Osteocyte (in vitro differentiated cells): ENCODE results near the gene GSG1L. TPM values are rescaled to one million over a fixed set of nuclear protein-coding genes. Genes with fewer than 3 reads are reported as not detected.

Source experiments
- DNase-seq: peaks from one replicate; pipeline ENCODE4 v3.0.0; 2021; ENCODE audit warnings: mixed read lengths; ENCODE audit not compliant: unreplicated experiment; ENCODE audit errors: extremely low spot score
- H3K27ac Mint-ChIP-seq: one replicate; pipeline ENCODE4 v1.8.0; 2021; ENCODE audit warnings: mild to moderate bottlenecking, mixed read lengths; ENCODE audit not compliant: unreplicated experiment
- H3K27me3 Mint-ChIP-seq: one replicate; pipeline ENCODE4 v1.8.0; 2021; ENCODE audit warnings: mixed read lengths; ENCODE audit not compliant: unreplicated experiment
- H3K36me3 Mint-ChIP-seq: one replicate; pipeline ENCODE4 v1.8.0; 2021; ENCODE audit warnings: mixed read lengths; ENCODE audit not compliant: unreplicated experiment
- H3K4me1 Mint-ChIP-seq: one replicate; pipeline ENCODE4 v1.8.0; 2021; ENCODE audit warnings: mixed read lengths; ENCODE audit not compliant: unreplicated experiment
- H3K4me3 Mint-ChIP-seq: one replicate; pipeline ENCODE4 v1.8.0; 2021; ENCODE audit warnings: mild to moderate bottlenecking, moderate library complexity, mixed read lengths; ENCODE audit not compliant: unreplicated experiment
- H3K9me3 Mint-ChIP-seq: one replicate; pipeline ENCODE4 v1.8.0; 2021; ENCODE audit warnings: mixed read lengths; ENCODE audit not compliant: unreplicated experiment
- total RNA-seq: library from RNA; stranded (reverse); gene quantifications from 2 replicates; pipeline ENCODE4 v1.2.1, GENCODE V29; 2021
- TF ChIP-seq, protein P1 (sequence below): fragments of 200-600 bp; sonication (generic); IDR thresholded peaks from 2 replicates; pipeline ENCODE4 v1.5.0; 2021; ENCODE audit warnings: antibody characterized with exemption, mild to moderate bottlenecking, moderate library complexity

The GSG1L gene
- total RNA-seq, 1 donor from 2014 or later = not detected

GRCh38 chr16:27816561-27816960 lies 247.0 kb downstream of the GSG1L start:
- H3K27ac Mint-ChIP-seq = no peak overlapping the region
- no peak for DNase-seq
- TF ChIP-seq, protein P1, sequence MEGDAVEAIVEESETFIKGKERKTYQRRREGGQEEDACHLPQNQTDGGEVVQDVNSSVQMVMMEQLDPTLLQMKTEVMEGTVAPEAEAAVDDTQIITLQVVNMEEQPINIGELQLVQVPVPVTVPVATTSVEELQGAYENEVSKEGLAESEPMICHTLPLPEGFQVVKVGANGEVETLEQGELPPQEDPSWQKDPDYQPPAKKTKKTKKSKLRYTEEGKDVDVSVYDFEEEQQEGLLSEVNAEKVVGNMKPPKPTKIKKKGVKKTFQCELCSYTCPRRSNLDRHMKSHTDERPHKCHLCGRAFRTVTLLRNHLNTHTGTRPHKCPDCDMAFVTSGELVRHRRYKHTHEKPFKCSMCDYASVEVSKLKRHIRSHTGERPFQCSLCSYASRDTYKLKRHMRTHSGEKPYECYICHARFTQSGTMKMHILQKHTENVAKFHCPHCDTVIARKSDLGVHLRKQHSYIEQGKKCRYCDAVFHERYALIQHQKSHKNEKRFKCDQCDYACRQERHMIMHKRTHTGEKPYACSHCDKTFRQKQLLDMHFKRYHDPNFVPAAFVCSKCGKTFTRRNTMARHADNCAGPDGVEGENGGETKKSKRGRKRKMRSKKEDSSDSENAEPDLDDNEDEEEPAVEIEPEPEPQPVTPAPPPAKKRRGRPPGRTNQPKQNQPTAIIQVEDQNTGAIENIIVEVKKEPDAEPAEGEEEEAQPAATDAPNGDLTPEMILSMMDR = no peak

DNA sequence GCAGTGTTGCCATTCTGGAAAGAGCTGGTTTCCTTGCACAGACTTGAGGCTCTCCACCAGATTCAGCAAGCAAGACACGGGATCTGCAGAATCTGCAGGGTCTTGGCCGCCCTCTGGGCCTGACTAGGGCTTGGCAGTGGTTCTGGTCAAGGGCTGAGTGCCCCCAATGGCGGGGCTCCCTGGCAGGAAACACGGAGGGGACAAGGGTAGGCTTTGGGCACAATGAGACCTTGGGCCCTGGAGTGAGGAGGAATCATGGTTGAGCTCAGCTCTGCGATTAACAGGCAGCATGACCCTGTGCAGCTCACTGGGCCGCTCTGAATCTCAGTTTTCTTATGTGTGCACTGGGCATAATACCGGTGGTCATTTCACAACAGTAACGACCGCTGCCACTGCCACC lies 249.9 kb downstream of the GSG1L start:
- no peaks in the 10 kb centered on the region for H3K4me1 Mint-ChIP-seq
- H3K27me3 Mint-ChIP-seq = peaks cover 13% of the 10 kb centered on the region
- TF ChIP-seq, protein P1 = no peak
- DNase-seq = no peak
- H3K36me3 Mint-ChIP-seq = no peaks in the 10 kb centered on the region
- H3K9me3 Mint-ChIP-seq = no peaks in the 10 kb centered on the region
- no peak overlapping the region for H3K27ac Mint-ChIP-seq
- H3K4me3 Mint-ChIP-seq = no peak overlapping the region

More at GRCh38 chr16:27816561-27816960, 247.0 kb downstream of the GSG1L start:
- H3K36me3 Mint-ChIP-seq = no peaks in the 10 kb centered on the region
- no peaks in the 10 kb centered on the region for H3K4me1 Mint-ChIP-seq
- no peaks in the 10 kb centered on the region for H3K9me3 Mint-ChIP-seq
- no peak overlapping the region for H3K4me3 Mint-ChIP-seq
- peaks cover 20% of the 10 kb centered on the region for H3K27me3 Mint-ChIP-seq

GRCh38 chr16:27811881-27812280 lies 251.6 kb downstream of the GSG1L start:
- DNase-seq = no peak
- TF ChIP-seq, protein P1 = no peak
- Mint-ChIP-seq H3K4me1 (no peaks in the 10 kb centered on the region), H3K36me3 (no peaks in the 10 kb centered on the region), H3K27ac (no peak overlapping the region), H3K27me3 (peaks cover 4% of the 10 kb centered on the region), H3K9me3 (no peaks in the 10 kb centered on the region), H3K4me3 (no peak overlapping the region)

GRCh38 chr16:27806986-27807385 lies 256.5 kb downstream of the GSG1L start:
- Mint-ChIP-seq H3K27ac (no peak overlapping the region), H3K9me3 (no peaks in the 10 kb centered on the region), H3K36me3 (no peaks in the 10 kb centered on the region), H3K4me1 (no peaks in the 10 kb centered on the region), H3K4me3 (no peak overlapping the region), H3K27me3 (peaks cover 16% of the 10 kb centered on the region)
- DNase-seq = no peak
- TF ChIP-seq, protein P1 = no peak

DNA sequence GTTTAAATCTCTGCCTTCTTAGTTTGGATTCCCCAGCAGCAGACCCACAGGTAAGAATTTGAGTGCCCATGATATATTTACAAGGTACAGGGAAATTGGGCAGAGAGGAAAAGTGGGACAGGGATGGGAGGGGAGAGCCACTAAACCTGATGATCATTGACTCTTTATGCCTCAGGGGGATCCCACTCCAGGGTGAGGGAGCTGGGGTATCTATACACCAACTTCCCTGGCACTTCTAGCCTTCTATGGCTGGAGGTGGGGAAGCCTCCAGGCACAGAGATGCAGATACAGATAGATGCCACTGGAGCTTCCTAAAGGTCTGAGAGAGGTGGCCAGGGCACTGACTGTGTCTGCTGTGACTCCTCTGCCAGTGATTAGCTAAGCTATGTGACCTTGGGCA lies 257.1 kb downstream of the GSG1L start:
- TF ChIP-seq, protein P1 = no peak
- H3K4me3 Mint-ChIP-seq = no peak overlapping the region
- no peak overlapping the region for H3K27ac Mint-ChIP-seq
- no peaks in the 10 kb centered on the region for H3K36me3 Mint-ChIP-seq
- H3K4me1 Mint-ChIP-seq = no peaks in the 10 kb centered on the region
- no peak for DNase-seq
- peaks cover 16% of the 10 kb centered on the region for H3K27me3 Mint-ChIP-seq
- H3K9me3 Mint-ChIP-seq = no peaks in the 10 kb centered on the region
